GM23248 (cell line): ENCODE measurements around the gene SUFU.

Source experiments
- EZH2 ChIP-seq: fragments of 200-600 bp; sonication (generic); IDR thresholded peaks from 2 replicates; pipeline ENCODE4 v1.6.1; 2018; ENCODE audit warnings: antibody characterized with exemption, mild to moderate bottlenecking; ENCODE audit not compliant: insufficient read depth, poor library complexity, severe bottlenecking
- EZH2phosphoT487 ChIP-seq: fragments of 200-600 bp; sonication (generic); IDR thresholded peaks from 2 replicates; pipeline ENCODE4 v1.6.1; 2018; ENCODE audit warnings: antibody characterized with exemption, moderate library complexity, mild to moderate bottlenecking, low read depth; ENCODE audit not compliant: insufficient read depth

GRCh38 chr10:102615361-102615760 is 111.6 kb downstream of the SUFU start:
- TF ChIP-seq EZH2phosphoT487 (no peak), EZH2 (no peak)
